Body of pancreas (tissue), 4 donors: ENCODE data around the gene MATN1.

Source experiments
- POLR2A ChIP-seq, 3 donors: fragments of 450-650 bp; IDR thresholded peaks; one replicate each; pipeline ENCODE4 v1.6.1; 2016; ENCODE audit warnings: antibody characterized with exemption in 3 of 3, mild to moderate bottlenecking in 2 of 3
- TF ChIP-seq, protein P1 (sequence below), 7 experiments: fragments of 450-650 bp in 4 of 7; fragments of 200-600 bp in 3 of 7; sonication (generic) in 3 of 7; IDR thresholded peaks; one replicate each; pipeline ENCODE4 v1.5.1; 2016 to 2019; ENCODE audit warnings: antibody characterized with exemption in 7 of 7

DNA sequence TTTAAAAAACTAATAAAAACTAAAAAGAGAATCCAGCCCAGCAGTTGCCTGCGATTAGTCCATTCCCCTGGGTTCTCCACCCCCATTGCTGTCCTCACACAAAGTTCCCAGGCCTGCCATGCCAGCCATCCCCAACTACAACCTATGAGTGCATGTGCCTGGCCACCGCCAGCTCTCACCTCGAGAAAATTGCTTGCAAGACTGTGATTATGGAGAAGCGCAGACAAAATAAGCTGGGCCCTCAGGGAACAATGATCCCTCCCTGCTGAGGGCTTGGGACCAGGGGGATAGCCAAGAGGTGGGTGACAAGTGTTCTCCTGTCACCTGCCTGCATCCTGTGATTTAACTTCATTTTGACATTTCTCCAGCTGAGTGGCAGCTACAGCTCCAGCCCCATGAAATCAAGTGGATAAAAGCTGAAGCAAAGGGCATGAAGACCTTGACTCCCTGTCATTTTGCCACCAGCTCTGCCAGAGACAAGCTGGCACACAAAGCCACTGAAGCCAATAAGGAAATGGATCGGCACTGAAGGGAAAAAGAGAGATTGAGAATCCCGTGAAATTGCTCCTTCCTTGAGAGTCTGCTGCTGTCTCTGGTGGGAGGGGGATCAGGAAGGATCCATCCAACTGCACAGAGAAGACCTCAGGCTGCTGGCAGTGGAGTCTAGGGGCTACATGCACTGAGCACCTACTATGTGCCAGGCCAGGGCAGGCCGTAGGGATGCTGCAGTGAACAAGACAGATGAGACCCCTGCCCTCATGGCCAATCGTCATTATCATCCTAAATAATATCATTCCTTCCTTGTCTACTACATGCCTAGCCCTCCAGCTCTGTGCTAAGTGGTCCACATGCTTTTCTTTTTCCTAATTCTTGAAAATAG lies 40.7 kb downstream of the MATN1 start:
- TF ChIP-seq, protein P1, sequence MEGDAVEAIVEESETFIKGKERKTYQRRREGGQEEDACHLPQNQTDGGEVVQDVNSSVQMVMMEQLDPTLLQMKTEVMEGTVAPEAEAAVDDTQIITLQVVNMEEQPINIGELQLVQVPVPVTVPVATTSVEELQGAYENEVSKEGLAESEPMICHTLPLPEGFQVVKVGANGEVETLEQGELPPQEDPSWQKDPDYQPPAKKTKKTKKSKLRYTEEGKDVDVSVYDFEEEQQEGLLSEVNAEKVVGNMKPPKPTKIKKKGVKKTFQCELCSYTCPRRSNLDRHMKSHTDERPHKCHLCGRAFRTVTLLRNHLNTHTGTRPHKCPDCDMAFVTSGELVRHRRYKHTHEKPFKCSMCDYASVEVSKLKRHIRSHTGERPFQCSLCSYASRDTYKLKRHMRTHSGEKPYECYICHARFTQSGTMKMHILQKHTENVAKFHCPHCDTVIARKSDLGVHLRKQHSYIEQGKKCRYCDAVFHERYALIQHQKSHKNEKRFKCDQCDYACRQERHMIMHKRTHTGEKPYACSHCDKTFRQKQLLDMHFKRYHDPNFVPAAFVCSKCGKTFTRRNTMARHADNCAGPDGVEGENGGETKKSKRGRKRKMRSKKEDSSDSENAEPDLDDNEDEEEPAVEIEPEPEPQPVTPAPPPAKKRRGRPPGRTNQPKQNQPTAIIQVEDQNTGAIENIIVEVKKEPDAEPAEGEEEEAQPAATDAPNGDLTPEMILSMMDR (IDR thresholded peaks at IDR 0.05), result no peak
- TF ChIP-seq POLR2A (IDR thresholded peaks at IDR 0.05), result no peak
